Measurements from ENCODE around the gene HBQ1. TPM values are rescaled to one million over a fixed set of nuclear protein-coding genes. Genes with fewer than 3 reads are reported as not detected.

The HBQ1 gene
- total RNA-seq, 1 donor: not detected

DNA sequence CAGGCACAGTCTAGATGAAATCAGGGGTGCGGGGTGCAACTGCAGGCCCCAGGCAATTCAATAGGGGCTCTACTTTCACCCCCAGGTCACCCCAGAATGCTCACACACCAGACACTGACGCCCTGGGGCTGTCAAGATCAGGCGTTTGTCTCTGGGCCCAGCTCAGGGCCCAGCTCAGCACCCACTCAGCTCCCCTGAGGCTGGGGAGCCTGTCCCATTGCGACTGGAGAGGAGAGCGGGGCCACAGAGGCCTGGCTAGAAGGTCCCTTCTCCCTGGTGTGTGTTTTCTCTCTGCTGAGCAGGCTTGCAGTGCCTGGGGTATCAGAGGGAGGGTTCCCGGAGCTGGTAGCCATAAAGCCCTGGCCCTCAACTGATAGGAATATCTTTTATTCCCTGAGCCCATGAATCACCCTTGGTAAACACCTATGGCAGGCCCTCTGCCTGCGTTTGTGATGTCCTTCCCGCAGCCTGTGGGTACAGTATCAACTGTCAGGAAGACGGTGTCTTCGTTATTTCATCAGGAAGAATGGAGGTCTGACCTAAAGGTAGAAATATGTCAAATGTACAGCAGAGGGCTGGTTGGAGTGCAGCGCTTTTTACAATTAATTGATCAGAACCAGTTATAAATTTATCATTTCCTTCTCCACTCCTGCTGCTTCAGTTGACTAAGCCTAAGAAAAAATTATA, 2.1 kb upstream of the HBQ1 start:
- Histone ChIP-seq H3K4me3 (ENCODE audit: insufficient read depth, low read length) (no peak overlapping the region), H4K20me1 (ENCODE audit: insufficient read depth, low read length) (peaks cover 7% of the 10 kb centered on the region), H3K27me3 (ENCODE audit: insufficient read depth, low read length) (peaks cover 42% of the 10 kb centered on the region), H3K79me2 (ENCODE audit: insufficient read depth, low read length) (no peaks in the 10 kb centered on the region), H3K27ac (ENCODE audit: low read depth, low read length) (no peak overlapping the region), H3K36me3 (ENCODE audit: insufficient read depth, low read length) (no peaks in the 10 kb centered on the region), H3K4me2 (ENCODE audit: insufficient read depth, low read length) (no peak overlapping the region), H2AFZ (ENCODE audit: low read length) (no peak overlapping the region), H3K4me1 (ENCODE audit: insufficient read depth, low read length) (peaks cover 8% of the 10 kb centered on the region), H3K9me3 (ENCODE audit: low read depth, low read length) (no peaks in the 10 kb centered on the region)
- TF ChIP-seq, protein P1, sequence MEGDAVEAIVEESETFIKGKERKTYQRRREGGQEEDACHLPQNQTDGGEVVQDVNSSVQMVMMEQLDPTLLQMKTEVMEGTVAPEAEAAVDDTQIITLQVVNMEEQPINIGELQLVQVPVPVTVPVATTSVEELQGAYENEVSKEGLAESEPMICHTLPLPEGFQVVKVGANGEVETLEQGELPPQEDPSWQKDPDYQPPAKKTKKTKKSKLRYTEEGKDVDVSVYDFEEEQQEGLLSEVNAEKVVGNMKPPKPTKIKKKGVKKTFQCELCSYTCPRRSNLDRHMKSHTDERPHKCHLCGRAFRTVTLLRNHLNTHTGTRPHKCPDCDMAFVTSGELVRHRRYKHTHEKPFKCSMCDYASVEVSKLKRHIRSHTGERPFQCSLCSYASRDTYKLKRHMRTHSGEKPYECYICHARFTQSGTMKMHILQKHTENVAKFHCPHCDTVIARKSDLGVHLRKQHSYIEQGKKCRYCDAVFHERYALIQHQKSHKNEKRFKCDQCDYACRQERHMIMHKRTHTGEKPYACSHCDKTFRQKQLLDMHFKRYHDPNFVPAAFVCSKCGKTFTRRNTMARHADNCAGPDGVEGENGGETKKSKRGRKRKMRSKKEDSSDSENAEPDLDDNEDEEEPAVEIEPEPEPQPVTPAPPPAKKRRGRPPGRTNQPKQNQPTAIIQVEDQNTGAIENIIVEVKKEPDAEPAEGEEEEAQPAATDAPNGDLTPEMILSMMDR (IDR thresholded peaks at IDR 0.05; ENCODE audit: extremely low read depth, low read depth, low read length): no peak
- peak; percentile 86 for DNase-seq (ENCODE audit: insufficient read length, low spot score, missing footprints)

DNA sequence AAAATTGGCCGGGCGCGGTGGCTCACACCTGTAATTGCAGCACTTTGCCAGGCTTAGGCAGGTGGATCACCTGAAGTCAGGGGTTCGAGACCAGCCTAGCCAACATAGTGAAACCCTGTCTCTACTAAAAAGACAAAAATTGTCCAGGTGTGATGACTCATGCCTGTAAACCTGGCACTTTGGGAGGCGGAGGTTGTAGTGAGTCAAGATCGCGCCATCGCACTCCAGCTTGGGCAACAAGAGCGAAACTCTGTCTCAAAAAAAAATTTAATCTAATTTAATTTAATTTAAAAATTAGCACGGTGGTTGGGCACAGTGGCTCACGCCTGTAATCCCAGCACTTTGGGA, 1.6 kb upstream of the HBQ1 start:
- Histone ChIP-seq H3K4me1 (ENCODE audit: insufficient read depth, low read length) (peaks cover 8% of the 10 kb centered on the region), H3K27me3 (ENCODE audit: insufficient read depth, low read length) (peaks cover 42% of the 10 kb centered on the region), H4K20me1 (ENCODE audit: insufficient read depth, low read length) (peaks cover 7% of the 10 kb centered on the region), H3K36me3 (ENCODE audit: insufficient read depth, low read length) (no peaks in the 10 kb centered on the region), H3K79me2 (ENCODE audit: insufficient read depth, low read length) (no peaks in the 10 kb centered on the region), H3K4me3 (ENCODE audit: insufficient read depth, low read length) (no peak overlapping the region), H3K9me3 (ENCODE audit: low read depth, low read length) (no peaks in the 10 kb centered on the region), H2AFZ (ENCODE audit: low read length) (no peak overlapping the region), H3K27ac (ENCODE audit: low read depth, low read length) (no peak overlapping the region), H3K4me2 (ENCODE audit: insufficient read depth, low read length) (no peak overlapping the region)
- TF ChIP-seq, protein P1 (IDR thresholded peaks at IDR 0.05; ENCODE audit: extremely low read depth, low read depth, low read length): no peak
- no peak for DNase-seq (ENCODE audit: insufficient read length, low spot score, missing footprints)

DNA sequence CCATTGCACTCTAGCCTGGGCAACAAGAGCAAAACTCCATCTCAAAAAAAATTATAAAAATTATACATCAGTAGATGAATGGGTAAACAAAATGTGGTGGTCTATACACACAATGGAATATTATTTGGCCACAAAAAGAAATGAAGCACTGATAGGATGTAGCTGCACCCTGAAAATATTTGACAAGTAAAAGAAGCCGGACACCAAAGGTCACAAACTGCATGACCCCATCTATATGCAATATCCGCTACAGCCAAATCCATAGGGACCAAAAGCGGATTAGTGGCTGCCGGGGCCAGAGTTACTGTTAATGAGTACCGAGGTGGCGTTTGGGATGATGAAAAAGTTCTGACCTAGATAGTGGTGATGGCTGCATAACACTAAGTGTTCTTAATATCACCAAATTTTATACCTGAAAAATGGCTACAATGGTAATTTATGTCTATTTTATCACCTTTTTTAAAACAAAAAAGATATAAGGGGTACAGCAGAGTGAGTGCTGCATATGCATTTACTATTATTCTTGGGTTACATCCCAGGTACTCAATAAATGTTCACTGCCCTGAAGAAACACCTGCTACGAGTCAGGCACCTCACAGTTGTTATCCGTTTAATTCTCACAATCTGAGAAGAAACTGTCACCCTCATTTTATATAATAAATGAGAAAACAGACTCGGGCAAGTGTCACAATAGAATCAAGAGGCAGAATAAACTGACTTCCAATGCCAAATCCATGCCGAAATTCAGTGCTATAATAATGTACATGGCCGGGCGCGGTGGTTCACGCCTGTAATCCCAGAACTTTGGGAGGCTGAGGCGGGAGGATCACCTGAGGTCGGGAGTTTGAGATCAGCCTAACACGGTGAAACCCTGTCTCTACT, 807 bp upstream of the HBQ1 start:
- TF ChIP-seq, protein P1 (IDR thresholded peaks at IDR 0.05; ENCODE audit: extremely low read depth, low read depth, low read length): no peak
- no peak overlapping the region for H3K4me2 ChIP-seq (ENCODE audit: insufficient read depth, low read length)
- no peaks in the 10 kb centered on the region for H3K9me3 ChIP-seq (ENCODE audit: low read depth, low read length)
- H3K4me1 ChIP-seq (ENCODE audit: insufficient read depth, low read length): peaks cover 8% of the 10 kb centered on the region
- H3K79me2 ChIP-seq (ENCODE audit: insufficient read depth, low read length): no peaks in the 10 kb centered on the region
- H3K36me3 ChIP-seq (ENCODE audit: insufficient read depth, low read length): peaks cover 1% of the 10 kb centered on the region
- no peak overlapping the region for H3K4me3 ChIP-seq (ENCODE audit: insufficient read depth, low read length)
- peaks cover 40% of the 10 kb centered on the region for H3K27me3 ChIP-seq (ENCODE audit: insufficient read depth, low read length)
- peaks cover 9% of the 10 kb centered on the region for H4K20me1 ChIP-seq (ENCODE audit: insufficient read depth, low read length)
- peak; percentile 47 for DNase-seq (ENCODE audit: insufficient read length, low spot score, missing footprints)
- H3K27ac ChIP-seq (ENCODE audit: low read depth, low read length): no peak overlapping the region
- no peak overlapping the region for H2AFZ ChIP-seq (ENCODE audit: low read length)
